Caco-2 (cell line): ENCODE results near the gene PMEPA1. TPM values are rescaled to one million over a fixed set of nuclear protein-coding genes. Genes with fewer than 3 reads are reported as not detected.

Source experiments
- BruUV-seq: library from RNA; stranded (reverse); fragments of 400-500 nt; replicated peaks from 2 replicates; lab custom pipeline; 2021; lab: Mats Ljungman, UMichigan
- CTCF ChIA-PET: fragments of 300-600 bp; sonication (Branson Sonifier 250); formaldehyde crosslinking; loops from one replicate; lab custom pipeline; 2022; ENCODE audit warnings: antibody characterized with exemption; lab: Charles Lee
- POLR2A ChIA-PET: fragments of 300-600 bp; sonication (Branson Sonifier 250); formaldehyde crosslinking; loops from one replicate; lab custom pipeline; 2022; ENCODE audit warnings: antibody characterized with exemption; lab: Charles Lee
- DNase-seq, 2 experiments: peaks; one replicate each; pipeline versions ENCODE4 v3.0.0 to v3.0.0-alpha.2; 2020 to 2022
- H3K27me3 ChIP-seq: replicated peaks from 2 replicates; pipeline ENCODE4 v1.6.0; 2011; ENCODE audit warnings: low read length; ENCODE audit not compliant: control insufficient read depth, insufficient read depth
- H3K36me3 ChIP-seq: 2 replicates; pipeline ENCODE4 v1.5.1; 2011; ENCODE audit warnings: low read length; ENCODE audit not compliant: control insufficient read depth, insufficient read depth
- H3K4me1 ChIP-seq: fragments of 250-450 bp; sonication (Bioruptor Pico); 2 replicates; pipeline ENCODE4 v1.5.1; 2020; ENCODE audit warnings: mild to moderate bottlenecking
- H3K4me3 ChIP-seq: 2 replicates; pipeline ENCODE4 v1.5.1; 2011; ENCODE audit warnings: low read depth, mild to moderate bottlenecking, control low read depth, low read length
- H3K9me3 ChIP-seq: fragments of 250-450 bp; sonication (Bioruptor Pico); 2 replicates; pipeline ENCODE4 v1.5.1; 2020; ENCODE audit warnings: mild to moderate bottlenecking, moderate library complexity
- H3K27ac Mint-ChIP-seq: one replicate; pipeline ENCODE4 v1.8.0; 2022; ENCODE audit warnings: mixed read lengths; ENCODE audit not compliant: unreplicated experiment
- H3K27me3 Mint-ChIP-seq: one replicate; pipeline ENCODE4 v1.8.0; 2022; ENCODE audit warnings: mixed read lengths; ENCODE audit not compliant: insufficient read depth, unreplicated experiment
- H3K36me3 Mint-ChIP-seq: one replicate; pipeline ENCODE4 v1.8.0; 2022; ENCODE audit warnings: mild to moderate bottlenecking, mixed read lengths; ENCODE audit not compliant: insufficient read depth, unreplicated experiment
- H3K4me1 Mint-ChIP-seq: one replicate; pipeline ENCODE4 v1.8.0; 2022; ENCODE audit warnings: low read depth, mixed read lengths; ENCODE audit not compliant: unreplicated experiment
- H3K4me3 Mint-ChIP-seq: one replicate; pipeline ENCODE4 v1.8.0; 2022; ENCODE audit warnings: mild to moderate bottlenecking, moderate library complexity, mixed read lengths; ENCODE audit not compliant: unreplicated experiment
- H3K9me3 Mint-ChIP-seq: one replicate; pipeline ENCODE4 v1.8.0; 2022; ENCODE audit warnings: mixed read lengths; ENCODE audit not compliant: unreplicated experiment
- CTCF ChIP-seq, 2 experiments: fragments of 200-600 bp in 1 of 2; IDR thresholded peaks; 1 replicate in 1 of 2; 2 replicates in 1 of 2; pipeline versions ENCODE4 v1.5.1 to v1.8.0; 2011 to 2022; ENCODE audit warnings: antibody characterized with exemption in 1 of 2, control low read depth in 1 of 2, inconsistent platforms in 1 of 2, low read depth in 1 of 2, low read length in 1 of 2, mild to moderate bottlenecking in 1 of 2, moderate library complexity in 1 of 2; ENCODE audit not compliant: insufficient read depth in 1 of 2, severe bottlenecking in 1 of 2, unreplicated experiment in 1 of 2
- intact Hi-C: fragments of 100-400 bp; cut with micrococcal nuclease; formaldehyde crosslinking; loops from one replicate; pipeline ENCODE4 v1.10.0; 2022; ENCODE audit not compliant: unreplicated experiment
- total RNA-seq: library from RNA; stranded (reverse); gene quantifications from 2 replicates; pipeline ENCODE4 v1.2.3, GENCODE V29; 2022

The PMEPA1 gene
- total RNA-seq, 1 experiment from 2014 or later: 3.3 TPM

DNA sequence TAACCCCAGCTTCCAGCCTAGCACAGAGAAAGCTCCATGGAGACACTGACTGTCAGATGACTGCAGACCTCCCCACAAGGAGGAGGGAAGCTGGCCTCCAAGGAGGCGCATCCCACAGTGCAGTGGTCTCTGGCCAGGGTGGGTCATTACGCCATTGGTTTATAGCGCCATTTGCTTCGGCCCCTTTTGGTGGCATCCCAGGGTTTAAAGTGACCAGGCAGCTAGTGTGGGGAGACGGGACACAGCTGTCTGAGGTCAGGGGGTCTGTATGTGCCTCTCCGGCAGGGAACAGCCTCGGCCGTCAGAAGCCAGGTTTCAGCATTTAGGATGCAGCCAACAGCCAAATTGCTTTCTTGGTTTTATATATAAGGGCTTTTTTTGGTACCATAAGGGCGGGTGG lies 15.8 kb upstream of the PMEPA1 start:
- Mint-ChIP-seq H3K36me3 (no peaks in the 10 kb centered on the region), H3K4me1 (no peaks in the 10 kb centered on the region), H3K9me3 (no peaks in the 10 kb centered on the region), H3K27me3 (peaks cover 26% of the 10 kb centered on the region), H3K4me3 (no peak overlapping the region), H3K27ac (no peak overlapping the region)
- no TSS peak for BruUV-seq
- H3K27me3 ChIP-seq: peaks cover 2% of the 10 kb centered on the region
- intact Hi-C loops: no loop called here
- no peak for TF ChIP-seq CTCF (IDR thresholded peaks at IDR 0.05; ENCODE audit: insufficient read depth in 1 of 2, low read depth in 1 of 2, low read length in 1 of 2, severe bottlenecking in 1 of 2, unreplicated experiment in 1 of 2)
- ChIA-PET CTCF (no interaction called here), POLR2A (no interaction called here)
- no peaks in the 10 kb centered on the region for H3K9me3 ChIP-seq
- no peak overlapping the region for H3K4me3 ChIP-seq
- no peaks in the 10 kb centered on the region for H3K36me3 ChIP-seq
- no peaks in the 10 kb centered on the region for H3K4me1 ChIP-seq
- DNase-seq: no peak

- Histone ChIP-seq H3K27me3 (peaks cover 2% of the 10 kb centered on the region), H3K4me3 (no peak overlapping the region), H3K4me1 (no peaks in the 10 kb centered on the region), H3K36me3 (no peaks in the 10 kb centered on the region), H3K9me3 (no peaks in the 10 kb centered on the region)
- ChIA-PET POLR2A (no interaction called here), CTCF (no interaction called here)
- no peak overlapping the region for H3K27ac Mint-ChIP-seq
- intact Hi-C loops: no loop called here
- TF ChIP-seq CTCF (IDR thresholded peaks at IDR 0.05; ENCODE audit: insufficient read depth in 1 of 2, low read depth in 1 of 2, low read length in 1 of 2, severe bottlenecking in 1 of 2, unreplicated experiment in 1 of 2): no peak
- H3K9me3 Mint-ChIP-seq: no peaks in the 10 kb centered on the region
- H3K4me3 Mint-ChIP-seq: no peak overlapping the region
- H3K36me3 Mint-ChIP-seq: no peaks in the 10 kb centered on the region
- H3K27me3 Mint-ChIP-seq: peaks cover 26% of the 10 kb centered on the region
- H3K4me1 Mint-ChIP-seq: no peaks in the 10 kb centered on the region
- DNase-seq: no peak
- no TSS peak for BruUV-seq
These were observed 15.0 kb upstream of the PMEPA1 start for GRCh38 chr20:57724610-57725405.

- BruUV-seq: no TSS peak
- no peak overlapping the region for H3K4me3 ChIP-seq
- no peak overlapping the region for H3K27ac Mint-ChIP-seq
- peaks cover 2% of the 10 kb centered on the region for H3K27me3 ChIP-seq
- ChIA-PET POLR2A (no interaction called here), CTCF (interaction anchor here (0.7 kb wide), 1 partner anchor 75 kb away, joined by 3 read pairs; no protein-coding TSS in a partner anchor)
- no peaks in the 10 kb centered on the region for H3K4me1 ChIP-seq
- no peaks in the 10 kb centered on the region for H3K9me3 ChIP-seq
- no peaks in the 10 kb centered on the region for H3K4me1 Mint-ChIP-seq
- DNase-seq: no peak
- intact Hi-C loops: no loop called here
- no peak overlapping the region for H3K4me3 Mint-ChIP-seq
- no peak for TF ChIP-seq CTCF (IDR thresholded peaks at IDR 0.05; ENCODE audit: insufficient read depth in 1 of 2, low read depth in 1 of 2, low read length in 1 of 2, severe bottlenecking in 1 of 2, unreplicated experiment in 1 of 2)
- H3K27me3 Mint-ChIP-seq: peaks cover 26% of the 10 kb centered on the region
- H3K36me3 ChIP-seq: no peaks in the 10 kb centered on the region
- H3K36me3 Mint-ChIP-seq: no peaks in the 10 kb centered on the region
- no peaks in the 10 kb centered on the region for H3K9me3 Mint-ChIP-seq
These were observed 14.0 kb upstream of the PMEPA1 start for GRCh38 chr20:57723816-57724215.
